NB4 (cell line): ENCODE results near the gene RHBDL3.

Source experiments
- DNase-seq: peaks from one replicate; pipeline ENCODE4 v3.0.0; 2010; ENCODE audit warnings: low read depth
- H3K4me3 ChIP-seq: one replicate; pipeline ENCODE4 v1.5.1; 2011; ENCODE audit warnings: mild to moderate bottlenecking, low read depth, low read length, moderate library complexity
- CTCF ChIP-seq: IDR thresholded peaks from one replicate; pipeline ENCODE4 v1.5.1; 2012; ENCODE audit warnings: low read depth, low read length
- MAX ChIP-seq: IDR thresholded peaks from 2 replicates; pipeline ENCODE4 v1.6.1; 2011; ENCODE audit warnings: low read depth, low read length
- MYC ChIP-seq: IDR thresholded peaks from 2 replicates; pipeline ENCODE4 v1.6.1; 2011; ENCODE audit warnings: low read depth, low read length
- POLR2A ChIP-seq: IDR thresholded peaks from 2 replicates; pipeline ENCODE4 v1.6.1; 2011; ENCODE audit warnings: mild to moderate bottlenecking; ENCODE audit not compliant: insufficient read length; ENCODE audit errors: extremely low read depth

RHBDL3 gene

DNA sequence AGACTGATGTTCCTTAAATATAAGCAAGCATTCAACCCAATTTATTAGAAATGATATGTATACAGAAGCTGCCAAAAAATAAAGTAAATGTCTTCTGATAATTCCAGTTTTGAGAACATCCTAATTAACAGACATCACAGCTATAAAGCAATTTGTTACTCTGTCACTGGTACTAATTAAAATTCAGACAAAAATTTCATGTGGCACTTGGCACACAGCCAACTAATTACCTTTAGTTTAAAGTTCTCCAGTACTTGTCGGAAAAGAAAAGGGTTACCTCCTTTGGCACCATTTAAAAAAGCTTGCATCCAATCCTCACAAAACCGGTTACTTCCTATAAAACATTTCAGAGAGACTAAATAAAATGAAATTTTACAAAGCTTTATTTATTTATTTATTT is 67.6 kb downstream of the RHBDL3 start:
- TF ChIP-seq MAX: no peak
- TF ChIP-seq CTCF: no peak
- TF ChIP-seq POLR2A: no peak
- TF ChIP-seq MYC: no peak
- DNase-seq: no peak
- no peak overlapping the region for H3K4me3 ChIP-seq

- no peak for TF ChIP-seq POLR2A
- TF ChIP-seq CTCF: no peak
- no peak for TF ChIP-seq MAX
- TF ChIP-seq MYC: no peak
- no peak overlapping the region for H3K4me3 ChIP-seq
Observed at GRCh38 chr17:32335046-32335445, 69.4 kb downstream of the RHBDL3 start.

GRCh38 chr17:32335687-32336086 is 70.1 kb downstream of the RHBDL3 start:
- TF ChIP-seq MAX: no peak
- TF ChIP-seq CTCF: no peak
- no peak for TF ChIP-seq MYC
- no peak for TF ChIP-seq POLR2A
- no peak overlapping the region for H3K4me3 ChIP-seq

More at GRCh38 chr17:32335046-32335445, 69.4 kb downstream of the RHBDL3 start:
- DNase-seq: no peak

GRCh38 chr17:32341141-32341856 is 75.7 kb downstream of the RHBDL3 start:
- peak; percentile 63 for DNase-seq
- TF ChIP-seq POLR2A: no peak
- TF ChIP-seq MAX: peak; percentile 39; the same call in 1 of the 2 replicates
- TF ChIP-seq MYC: peak; percentile 58; the same call in 1 of the 2 replicates
- TF ChIP-seq CTCF: peak; percentile 6
- peak overlapping the region; percentile 77 for H3K4me3 ChIP-seq

More at GRCh38 chr17:32335687-32336086, 70.1 kb downstream of the RHBDL3 start:
- no peak for DNase-seq

DNA sequence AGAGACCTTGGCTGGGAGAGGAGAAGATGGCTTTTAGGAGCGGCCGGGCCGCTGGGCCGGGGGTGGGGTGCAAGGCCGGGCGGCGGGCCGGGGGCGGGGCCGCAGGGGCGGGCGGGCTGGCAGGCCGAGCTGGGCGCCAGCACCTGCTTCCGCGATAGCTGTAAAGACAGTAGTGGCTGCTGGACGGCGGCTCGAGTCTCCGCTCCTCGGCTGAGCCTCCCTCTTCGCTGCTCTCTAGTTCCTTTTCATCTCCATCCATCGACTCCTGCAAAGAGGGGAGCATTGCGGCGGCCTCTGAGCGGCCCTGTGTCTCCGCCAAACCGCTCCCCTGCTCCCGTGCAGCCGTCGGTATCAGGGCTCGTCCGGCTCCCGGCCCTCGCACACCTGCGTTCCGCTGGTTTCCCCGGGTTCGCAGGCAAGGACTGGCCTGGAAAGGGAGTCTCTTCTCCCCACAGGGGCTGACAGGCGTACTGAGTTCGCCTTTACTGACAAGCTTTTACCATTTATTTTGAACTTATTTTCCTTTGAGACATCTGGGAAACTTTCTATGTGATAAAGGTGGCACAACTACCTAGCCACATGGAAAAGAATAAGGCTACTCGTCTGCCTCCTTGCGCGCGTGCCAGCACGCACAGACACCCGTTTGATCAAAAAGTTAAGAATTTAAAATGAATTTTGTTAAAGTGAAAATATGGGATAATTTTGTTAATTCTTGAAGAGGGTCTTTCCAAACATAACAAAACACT is 76.4 kb downstream of the RHBDL3 start, which contains the start of gene C17orf75:
Gene C17orf75 (minus strand): TSS at position 317 of the 746 bp plus-strand sequence. CDS start 34 bp downstream, at position 283.
- TF ChIP-seq MYC (peak; percentile 88), CTCF (no peak), MAX (peak; percentile 77), POLR2A (peak; percentile 71)
- peak; percentile 92 for DNase-seq
- peak within 1 kb of the TSS; percentile 77 for H3K4me3 ChIP-seq
